PC-3 (cell line): Measurements from ENCODE around the gene CCDC197.

Source experiments
- CTCF ChIP-seq: fragments of 300-600 bp; sonication (generic); conservative IDR thresholded peaks from 2 replicates; pipeline ENCODE4 v1.5.1; 2017; ENCODE audit warnings: antibody characterized with exemption, low read depth, mild to moderate bottlenecking, low read length
- EZH2 ChIP-seq: fragments of 300-600 bp; sonication (generic); IDR thresholded peaks from one replicate; pipeline ENCODE4 v1.6.1; 2017; ENCODE audit warnings: antibody characterized with exemption, mild to moderate bottlenecking, low read length; ENCODE audit not compliant: unreplicated experiment

- no peak for TF ChIP-seq CTCF
- TF ChIP-seq EZH2 = no peak
These were observed 23.2 kb downstream of the CCDC197 start for GRCh38 chr14:94020267-94020666.
